H1 (cell line): ENCODE measurements around the gene MYO5A. TPM values are rescaled to one million over a fixed set of nuclear protein-coding genes. Genes with fewer than 3 reads are reported as not detected.

Experiments used
- CHD1 ChIP-seq: IDR thresholded peaks from 2 replicates; pipeline ENCODE4 v1.6.1; 2012; ENCODE audit warnings: low read depth, low read length, improper control_type of control experiment
- CHD7 ChIP-seq: fragments of 300-600 bp; sonication (generic); IDR thresholded peaks from 2 replicates; pipeline ENCODE4 v1.7.1; 2012; ENCODE audit warnings: low read length, moderate library complexity, mild to moderate bottlenecking, inconsistent platforms; ENCODE audit not compliant: insufficient replicate concordance
- CTCF ChIP-seq, 3 experiments: IDR thresholded peaks; 1 replicate in 2 of 3; 2 replicates in 1 of 3; pipeline versions ENCODE4 v1.5.1 to v1.6.1; 2011; ENCODE audit warnings: low read length in 3 of 3, mild to moderate bottlenecking in 3 of 3, inconsistent platforms in 2 of 3, low read depth in 1 of 3, moderate library complexity in 1 of 3; ENCODE audit not compliant: insufficient read depth in 1 of 3; ENCODE audit errors: control extremely low read depth in 1 of 3
- E2F6 ChIP-seq: IDR thresholded peaks from 2 replicates; pipeline ENCODE4 v1.6.1; 2012; ENCODE audit warnings: inconsistent platforms
- KDM4A ChIP-seq: IDR thresholded peaks from one replicate; pipeline ENCODE4 v1.7.1; 2012; ENCODE audit warnings: low read depth, mild to moderate bottlenecking, moderate library complexity, low read length, inconsistent platforms; ENCODE audit not compliant: severe bottlenecking
- RNF2 ChIP-seq: fragments of 200-900, 300-1000 bp; sonication (generic); IDR thresholded peaks from 2 replicates; pipeline ENCODE4 v1.7.1; 2016; ENCODE audit warnings: borderline replicate concordance, low read depth, mild to moderate bottlenecking, antibody characterized with exemption, low read length; ENCODE audit not compliant: poor library complexity, severe bottlenecking; ENCODE audit errors: missing control alignments
- TAF1 ChIP-seq: IDR thresholded peaks from 2 replicates; pipeline ENCODE4 v1.6.1; 2011; ENCODE audit warnings: mild to moderate bottlenecking, low read depth, low read length
- polyA plus RNA-seq, 7 experiments: library from polyadenylated mRNA; depleted of rRNA in 3 of 7; stranded (reverse) in 5 of 7; unstranded in 2 of 7; fragments of >200 nt in 5 of 7; fragments of 200-250 nt in 2 of 7; gene quantifications; 1 replicate in 5 of 7; 2 replicates in 1 of 7; 4 replicates in 1 of 7; pipeline versions ENCODE4 v1.2.1 to v1.2.3, GENCODE V29; 2011 to 2013; ENCODE audit warnings: missing spikeins in 2 of 7, mixed read lengths in 2 of 7
- total RNA-seq: library from RNA; stranded (reverse); fragmentation: NEBNext Ultra II Directional; extraction: Animal tissue kit (Norgen Biotek cat#: 25700); gene quantifications from 2 replicates; pipeline ENCODE4 v1.2.1, GENCODE V29; 2021

Gene MYO5A
- total and polyA plus RNA-seq, 2 of the 8 experiments (the other 6 are each of a cell fraction or from before 2014, with no cell fraction given), result 11.4 to 24.7 TPM

GRCh38 chr15:52445954-52446353 lies 82.7 kb downstream of the MYO5A start (continued):
- TF ChIP-seq CHD7 (no peak), CTCF (IDR thresholded peaks at IDR 0.05; ENCODE audit: control extremely low read depth in 1 of 3, insufficient read depth in 1 of 3, low read depth in 1 of 3, low read length in 3 of 3) (no peak), CHD1 (no peak), TAF1 (no peak), KDM4A (no peak), RNF2 (no peak), E2F6 (no peak)
